ENCODE measurements around the gene GIGYF2.
A peak's percentile ranks its signal among the peaks of the same experiment; 100 is the strongest.

GIGYF2 gene

DNA sequence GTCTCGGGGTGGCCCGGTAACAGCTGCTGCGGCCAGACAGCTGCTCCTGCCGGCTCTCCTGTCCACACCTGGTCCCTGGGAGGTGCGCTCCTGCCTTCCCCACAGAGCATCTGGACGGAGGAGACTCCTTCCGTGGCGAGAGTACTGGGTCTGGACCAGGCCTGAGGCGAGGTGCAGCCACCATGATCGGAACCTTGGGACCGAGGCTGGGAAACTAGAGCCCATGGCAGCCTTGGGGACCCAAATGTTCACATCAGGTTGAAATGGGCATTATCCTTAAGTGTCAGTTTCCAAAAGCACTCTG lies 628 bp downstream of the GIGYF2 start:
- TF ChIP-seq MYC (IDR thresholded peaks at IDR 0.05; ENCODE audit: low read depth, low read length) (no peak), POLR2A (IDR thresholded peaks at IDR 0.05; ENCODE audit: extremely low read depth, insufficient read length) (no peak), MAX (IDR thresholded peaks at IDR 0.05; ENCODE audit: low read depth, low read length) (no peak), CTCF (IDR thresholded peaks at IDR 0.05; ENCODE audit: low read depth, low read length) (no peak)
- peak overlapping the region; percentile 97 for H3K4me3 ChIP-seq (ENCODE audit: low read depth, low read length)
- no peak for DNase-seq (ENCODE audit: low read depth)

DNA sequence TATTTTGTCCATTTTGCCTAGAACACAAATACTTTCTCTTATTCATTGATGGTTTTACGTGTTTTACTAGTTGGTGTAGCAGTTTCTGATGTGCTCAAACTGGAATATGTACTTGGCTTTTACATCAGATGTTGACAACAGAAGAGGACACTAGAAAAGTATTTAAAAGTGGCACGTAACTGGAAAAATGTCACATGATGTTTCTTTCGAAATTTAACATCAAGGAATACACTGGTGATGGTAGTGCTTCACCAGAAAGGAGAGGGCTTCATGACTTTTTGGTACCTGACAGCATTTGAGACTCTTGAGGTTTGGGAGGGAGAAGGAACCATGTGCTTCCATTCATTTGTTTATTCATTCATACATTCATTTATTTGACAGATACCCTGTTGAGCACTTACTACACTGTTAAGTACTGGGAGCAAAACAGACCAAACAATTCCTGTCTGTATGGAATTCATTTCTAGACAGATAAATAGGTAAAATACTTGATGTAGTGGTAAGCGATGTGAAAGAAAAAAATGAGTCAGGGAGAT lies 1.5 kb downstream of the GIGYF2 start:
- H3K4me3 ChIP-seq (ENCODE audit: low read depth, low read length), result peak overlapping the region; percentile 97
- TF ChIP-seq POLR2A (IDR thresholded peaks at IDR 0.05; ENCODE audit: extremely low read depth, insufficient read length), result no peak
- TF ChIP-seq MAX (IDR thresholded peaks at IDR 0.05; ENCODE audit: low read depth, low read length), result no peak
- no peak for TF ChIP-seq CTCF (IDR thresholded peaks at IDR 0.05; ENCODE audit: low read depth, low read length)
- no peak for TF ChIP-seq MYC (IDR thresholded peaks at IDR 0.05; ENCODE audit: low read depth, low read length)

GRCh38 chr2:232699110-232699509 lies 2.0 kb downstream of the GIGYF2 start:
- H3K4me3 ChIP-seq (ENCODE audit: low read depth, low read length), result peak overlapping the region; percentile 97
- TF ChIP-seq MAX (IDR thresholded peaks at IDR 0.05; ENCODE audit: low read depth, low read length) (no peak), POLR2A (IDR thresholded peaks at IDR 0.05; ENCODE audit: extremely low read depth, insufficient read length) (no peak), MYC (IDR thresholded peaks at IDR 0.05; ENCODE audit: low read depth, low read length) (no peak), CTCF (IDR thresholded peaks at IDR 0.05; ENCODE audit: low read depth, low read length) (no peak)
- no peak for DNase-seq (ENCODE audit: low read depth)

More for the DNA sequence above, 1.5 kb downstream of the GIGYF2 start:
- DNase-seq (ENCODE audit: low read depth), result peak; percentile 14

DNA sequence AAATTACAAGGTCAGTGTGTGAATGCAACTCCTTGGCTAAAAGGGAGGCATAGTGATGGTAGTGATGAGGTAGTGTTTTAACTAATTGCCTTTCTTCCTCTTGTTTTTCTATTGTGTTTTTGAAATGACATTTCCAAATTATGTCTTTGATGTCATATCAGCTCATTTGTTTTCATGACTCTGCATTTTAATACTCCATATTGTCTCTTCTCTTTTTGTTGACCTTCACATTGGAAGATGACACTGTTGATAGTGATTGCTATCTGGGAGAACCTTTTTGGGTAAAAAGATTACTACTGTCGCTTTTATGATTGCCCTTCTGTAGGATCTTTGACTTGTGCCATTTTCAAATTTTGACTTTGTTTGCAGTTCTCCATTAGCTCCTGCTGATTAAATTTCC lies 3.0 kb downstream of the GIGYF2 start:
- H3K4me3 ChIP-seq (ENCODE audit: low read depth, low read length), result peak overlapping the region; percentile 97
- TF ChIP-seq POLR2A (IDR thresholded peaks at IDR 0.05; ENCODE audit: extremely low read depth, insufficient read length) (no peak), MAX (IDR thresholded peaks at IDR 0.05; ENCODE audit: low read depth, low read length) (no peak), MYC (IDR thresholded peaks at IDR 0.05; ENCODE audit: low read depth, low read length) (no peak), CTCF (IDR thresholded peaks at IDR 0.05; ENCODE audit: low read depth, low read length) (no peak)
- DNase-seq (ENCODE audit: low read depth), result no peak

- TF ChIP-seq CTCF (IDR thresholded peaks at IDR 0.05; ENCODE audit: low read depth, low read length) (no peak), MAX (IDR thresholded peaks at IDR 0.05; ENCODE audit: low read depth, low read length) (no peak), MYC (IDR thresholded peaks at IDR 0.05; ENCODE audit: low read depth, low read length) (no peak), POLR2A (IDR thresholded peaks at IDR 0.05; ENCODE audit: extremely low read depth, insufficient read length) (no peak)
- DNase-seq (ENCODE audit: low read depth), result no peak
- H3K4me3 ChIP-seq (ENCODE audit: low read depth, low read length), result no peak overlapping the region
Observed at GRCh38 chr2:232707076-232707475, 9.9 kb downstream of the GIGYF2 start.

- DNase-seq (ENCODE audit: low read depth), result no peak
- TF ChIP-seq MAX (IDR thresholded peaks at IDR 0.05; ENCODE audit: low read depth, low read length) (no peak), POLR2A (IDR thresholded peaks at IDR 0.05; ENCODE audit: extremely low read depth, insufficient read length) (no peak), MYC (IDR thresholded peaks at IDR 0.05; ENCODE audit: low read depth, low read length) (no peak), CTCF (IDR thresholded peaks at IDR 0.05; ENCODE audit: low read depth, low read length) (no peak)
- H3K4me3 ChIP-seq (ENCODE audit: low read depth, low read length), result no peak overlapping the region
Observed at GRCh38 chr2:232713505-232713904, 16.4 kb downstream of the GIGYF2 start.

All from NB4 (cell line).